ENCODE measurements around the gene IFT81.

GRCh38 chr12:110234755-110235154 is 110.6 kb downstream of the IFT81 start:
- TF ChIP-seq CTCF (IDR thresholded peaks at IDR 0.05) (no peak), EP300 (IDR thresholded peaks at IDR 0.05) (no peak)

Data from tibial nerve (tissue), 4 donors.